ENCODE measurements around the gene NISCH. TPM values are rescaled to one million over a fixed set of nuclear protein-coding genes. Genes with fewer than 3 reads are reported as not detected.

Gene NISCH
- 62.5 and 65.4 TPM in 2 replicates for total RNA-seq

GRCh38 chr3:52455283-52456168 lies at the start of gene NISCH:
NISCH (plus strand) TSS chr3:52455604; CDS start chr3:52455642, 38 bp downstream.
- Histone ChIP-seq H3K36me3 (ENCODE audit: control insufficient read depth, insufficient read depth, low read length) (no peaks in the 10 kb centered on the region), H3K4me3 (ENCODE audit: low read depth, low read length) (peak within 1 kb of the TSS; percentile 88), H3K27me3 (ENCODE audit: control insufficient read depth, insufficient read depth, low read length) (no peaks in the 10 kb centered on the region)
- DNase-seq (ENCODE audit: low read depth) = peak; percentile 16
- no peak for TF ChIP-seq CTCF (IDR thresholded peaks at IDR 0.05; ENCODE audit: insufficient read depth, low read length, poor library complexity, severe bottlenecking)

- DNase-seq (ENCODE audit: low read depth) = no peak
- no peak for TF ChIP-seq CTCF (IDR thresholded peaks at IDR 0.05; ENCODE audit: insufficient read depth, low read length, poor library complexity, severe bottlenecking)
- Histone ChIP-seq H3K36me3 (ENCODE audit: control insufficient read depth, insufficient read depth, low read length) (peaks cover 7% of the 10 kb centered on the region), H3K4me3 (ENCODE audit: low read depth, low read length) (no peak overlapping the region), H3K27me3 (ENCODE audit: control insufficient read depth, insufficient read depth, low read length) (no peaks in the 10 kb centered on the region)
Observed at GRCh38 chr3:52406231-52406661, 49.2 kb upstream of the NISCH start.

GRCh38 chr3:52406791-52407510 lies 48.5 kb upstream of the NISCH start:
- Histone ChIP-seq H3K36me3 (ENCODE audit: control insufficient read depth, insufficient read depth, low read length) (peaks cover 6% of the 10 kb centered on the region), H3K4me3 (ENCODE audit: low read depth, low read length) (no peak overlapping the region), H3K27me3 (ENCODE audit: control insufficient read depth, insufficient read depth, low read length) (no peaks in the 10 kb centered on the region)
- DNase-seq (ENCODE audit: low read depth) = no peak
- TF ChIP-seq CTCF (IDR thresholded peaks at IDR 0.05; ENCODE audit: insufficient read depth, low read length, poor library complexity, severe bottlenecking) = no peak

- TF ChIP-seq CTCF (IDR thresholded peaks at IDR 0.05; ENCODE audit: insufficient read depth, low read length, poor library complexity, severe bottlenecking) = no peak
- no peak for DNase-seq (ENCODE audit: low read depth)
- Histone ChIP-seq H3K36me3 (ENCODE audit: control insufficient read depth, insufficient read depth, low read length) (peaks cover 6% of the 10 kb centered on the region), H3K4me3 (ENCODE audit: low read depth, low read length) (no peak overlapping the region), H3K27me3 (ENCODE audit: control insufficient read depth, insufficient read depth, low read length) (no peaks in the 10 kb centered on the region)
Observed at GRCh38 chr3:52407779-52408178, 47.6 kb upstream of the NISCH start.

- DNase-seq (ENCODE audit: low read depth) = no peak
- H3K27me3 ChIP-seq (ENCODE audit: control insufficient read depth, insufficient read depth, low read length) = no peaks in the 10 kb centered on the region
- H3K36me3 ChIP-seq (ENCODE audit: control insufficient read depth, insufficient read depth, low read length) = peaks cover 6% of the 10 kb centered on the region
- no peak overlapping the region for H3K4me3 ChIP-seq (ENCODE audit: low read depth, low read length)
- no peak for TF ChIP-seq CTCF (IDR thresholded peaks at IDR 0.05; ENCODE audit: insufficient read depth, low read length, poor library complexity, severe bottlenecking)
Observed at GRCh38 chr3:52408466-52408865, 46.9 kb upstream of the NISCH start.

Measured in kidney epithelial cell (primary cell).